ENCODE results near the gene ZMYND10.

ZMYND10 gene

DNA sequence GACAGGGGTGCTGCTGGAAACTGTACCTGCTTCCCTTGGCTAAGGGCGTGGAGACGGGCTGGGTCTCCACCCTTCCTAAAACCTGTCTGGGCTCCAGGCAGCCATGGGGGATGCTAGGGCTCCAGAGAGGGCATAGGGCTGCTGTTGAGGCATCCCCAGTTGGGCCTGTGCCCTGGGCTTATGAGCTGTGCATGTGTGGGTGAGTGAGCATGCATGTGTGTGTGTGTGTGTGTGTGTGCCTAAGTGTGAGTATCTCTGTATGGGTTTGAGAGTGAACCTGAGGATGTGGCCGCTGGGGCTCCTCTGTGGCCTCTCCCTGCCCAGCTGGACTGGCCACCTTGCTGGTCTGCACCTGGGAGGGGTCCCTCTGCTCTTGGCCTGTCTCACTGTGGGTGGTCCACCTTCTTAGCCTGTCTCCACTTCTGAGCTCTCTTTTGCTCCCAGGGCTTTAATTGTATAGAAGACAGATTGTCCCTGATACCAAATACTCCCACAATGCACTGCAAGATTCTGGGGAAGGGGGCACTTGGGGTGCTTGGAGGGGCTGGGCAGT lies 25.7 kb upstream of the ZMYND10 start:
- DNase-seq (ENCODE audit: low read depth in 2 of 3, low spot score in 2 of 3): no peak

DNA sequence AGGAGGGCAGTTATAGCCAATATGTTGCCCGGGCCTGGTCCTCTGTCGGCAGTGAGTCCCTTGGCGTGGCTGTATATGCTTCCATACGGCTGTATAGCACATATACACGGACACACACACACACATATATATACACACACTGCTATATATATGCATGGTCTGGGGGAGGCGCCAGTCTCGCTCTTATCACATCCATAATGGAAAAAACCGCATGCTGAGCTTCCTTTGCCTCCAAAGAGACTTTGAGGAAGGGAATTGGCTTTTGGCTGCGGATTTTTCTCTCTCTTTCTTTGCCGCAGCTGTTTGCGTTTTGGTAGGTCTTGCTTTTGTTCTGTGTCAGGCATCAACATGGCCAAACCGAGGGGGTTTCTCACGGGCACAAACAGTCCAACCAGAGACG lies 25.1 kb upstream of the ZMYND10 start:
- DNase-seq (ENCODE audit: low read depth in 2 of 3, low spot score in 2 of 3): no peak

DNA sequence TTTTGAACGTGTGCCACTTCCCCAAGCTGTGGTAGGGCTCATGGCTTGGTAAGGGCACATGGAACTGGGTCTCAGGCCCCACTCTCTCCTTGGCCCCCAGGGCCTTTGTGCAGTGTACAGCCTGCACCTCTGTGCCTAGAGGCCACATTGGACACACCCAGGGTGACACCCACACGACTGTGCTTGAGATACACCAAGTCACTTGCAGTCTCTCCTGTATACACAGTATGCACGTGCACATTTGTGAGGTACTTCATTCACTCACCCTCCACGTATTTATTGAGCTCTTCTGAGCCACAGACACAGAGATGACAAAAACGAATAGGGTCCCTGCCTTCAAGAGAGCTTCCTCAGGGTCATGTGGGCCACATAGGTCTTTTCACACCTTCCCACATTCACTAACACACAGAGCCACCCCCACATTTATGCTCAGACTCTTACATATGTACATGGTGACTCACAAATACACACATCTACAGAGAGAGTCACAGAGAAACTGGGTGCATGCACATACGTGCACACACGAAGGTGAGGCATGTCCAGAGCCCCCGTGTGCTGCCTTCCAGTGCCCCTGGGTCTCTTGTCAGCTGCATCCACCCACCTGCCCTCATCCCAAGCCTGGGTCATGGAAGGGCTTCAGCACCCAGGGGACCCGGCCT lies 23.6 kb upstream of the ZMYND10 start:
- no peak for DNase-seq (ENCODE audit: low read depth in 2 of 3, low spot score in 2 of 3)

DNA sequence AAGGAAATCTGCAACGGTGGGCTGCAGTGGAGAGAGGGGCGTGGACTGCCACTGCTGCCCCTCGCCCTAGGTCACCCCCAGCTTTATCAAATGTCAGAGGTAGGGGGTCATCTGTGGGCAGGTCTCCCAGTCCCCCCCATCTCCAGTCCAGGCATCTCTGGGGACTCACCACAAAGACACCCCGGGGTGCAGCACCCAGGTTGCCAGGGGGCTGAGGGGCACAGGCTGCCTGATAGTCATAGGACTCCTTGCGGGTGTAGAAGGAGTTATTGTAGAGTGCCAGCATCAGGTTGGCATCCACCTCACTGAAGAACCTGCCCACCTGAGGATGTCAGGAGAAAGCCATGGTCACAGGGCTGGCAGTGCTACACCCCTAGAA lies 20.3 kb upstream of the ZMYND10 start:
- no peak for DNase-seq (ENCODE audit: low read depth in 2 of 3, low spot score in 2 of 3)

DNA sequence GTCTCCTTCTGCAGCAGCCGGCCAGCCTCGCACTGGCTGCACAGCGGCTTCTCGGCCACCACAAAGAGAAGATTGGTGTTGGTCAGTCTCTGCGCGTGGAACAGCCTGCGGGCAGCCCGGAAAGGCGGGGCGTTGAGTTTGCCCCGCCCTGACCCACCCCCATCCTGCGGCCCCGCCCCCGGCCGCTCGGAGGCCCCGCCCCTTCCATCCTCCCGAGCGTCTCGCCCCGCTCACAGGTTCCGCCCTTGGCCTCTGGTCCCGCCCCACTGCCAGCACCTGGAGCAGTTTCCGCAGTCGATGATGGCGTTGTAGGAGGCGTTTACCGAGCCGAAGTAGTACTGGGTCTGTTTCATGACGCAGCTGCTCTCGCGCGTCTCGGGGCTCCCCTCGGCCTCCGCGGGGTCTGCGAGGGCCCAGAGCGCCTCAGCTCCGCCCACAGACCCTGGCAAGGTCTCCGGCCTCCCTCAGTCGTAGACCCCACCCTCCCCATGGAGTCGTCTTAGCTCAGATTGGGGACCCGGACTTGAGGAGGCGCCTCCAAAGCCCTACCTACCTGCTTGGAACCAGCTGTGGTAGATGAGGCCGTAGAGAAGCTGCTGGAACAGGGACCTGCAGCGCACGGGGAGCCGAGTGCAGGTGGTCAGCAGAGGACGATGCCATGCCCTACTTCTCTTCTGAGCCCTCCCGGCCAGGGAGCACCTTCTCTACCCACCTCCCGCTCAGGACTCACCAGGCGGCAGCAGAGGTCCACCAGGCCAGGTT lies 19.7 kb upstream of the ZMYND10 start:
- DNase-seq (ENCODE audit: low read depth in 2 of 3, low spot score in 2 of 3): peak; percentile 75 to 86 (median 78)

DNA sequence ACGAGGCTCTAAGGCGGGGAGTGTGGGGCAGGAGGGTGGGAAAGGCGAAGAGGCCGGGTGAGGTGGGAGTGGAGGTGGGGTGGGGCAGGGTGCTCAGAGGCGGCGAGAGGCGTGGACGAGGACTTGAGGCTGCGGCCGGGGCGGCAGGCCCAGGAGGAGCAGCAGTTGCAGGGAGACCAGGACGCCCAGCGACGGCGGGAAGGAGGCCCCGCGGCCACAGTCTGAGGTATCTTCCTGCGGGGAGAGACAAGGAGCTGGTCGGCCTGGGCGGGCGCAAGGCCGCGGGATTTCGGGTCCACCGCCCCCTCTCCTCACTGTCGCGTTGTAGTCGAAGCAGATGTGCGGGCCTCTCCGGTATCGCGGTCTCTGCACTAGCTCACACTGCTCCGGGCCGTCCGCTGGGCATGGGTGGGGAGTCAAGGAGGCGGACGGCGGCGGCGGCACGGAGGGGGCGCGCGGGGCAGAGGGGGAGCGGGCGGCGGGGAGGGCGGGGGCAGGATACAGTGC lies 19.1 kb upstream of the ZMYND10 start:
- no peak for DNase-seq (ENCODE audit: low read depth in 2 of 3, low spot score in 2 of 3)

DNA sequence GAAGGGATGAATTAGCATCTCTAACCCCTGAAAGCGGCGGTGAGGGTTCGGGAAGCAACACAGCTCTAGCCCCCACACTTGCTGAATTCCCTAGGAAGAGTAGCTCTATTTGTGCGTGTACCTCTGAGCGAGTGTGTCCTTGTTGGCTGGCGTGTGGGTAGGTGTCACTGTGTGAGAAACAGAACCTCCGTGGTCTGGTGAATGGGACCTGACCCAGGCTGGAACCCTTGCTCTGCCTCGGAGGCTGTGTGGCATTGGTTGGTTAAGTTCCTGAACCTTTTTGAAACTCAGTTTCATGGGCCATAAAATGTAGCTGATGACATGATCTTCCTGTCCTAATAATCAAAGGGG lies 14.2 kb upstream of the ZMYND10 start:
- DNase-seq (ENCODE audit: low read depth in 2 of 3, low spot score in 2 of 3): no peak

DNA sequence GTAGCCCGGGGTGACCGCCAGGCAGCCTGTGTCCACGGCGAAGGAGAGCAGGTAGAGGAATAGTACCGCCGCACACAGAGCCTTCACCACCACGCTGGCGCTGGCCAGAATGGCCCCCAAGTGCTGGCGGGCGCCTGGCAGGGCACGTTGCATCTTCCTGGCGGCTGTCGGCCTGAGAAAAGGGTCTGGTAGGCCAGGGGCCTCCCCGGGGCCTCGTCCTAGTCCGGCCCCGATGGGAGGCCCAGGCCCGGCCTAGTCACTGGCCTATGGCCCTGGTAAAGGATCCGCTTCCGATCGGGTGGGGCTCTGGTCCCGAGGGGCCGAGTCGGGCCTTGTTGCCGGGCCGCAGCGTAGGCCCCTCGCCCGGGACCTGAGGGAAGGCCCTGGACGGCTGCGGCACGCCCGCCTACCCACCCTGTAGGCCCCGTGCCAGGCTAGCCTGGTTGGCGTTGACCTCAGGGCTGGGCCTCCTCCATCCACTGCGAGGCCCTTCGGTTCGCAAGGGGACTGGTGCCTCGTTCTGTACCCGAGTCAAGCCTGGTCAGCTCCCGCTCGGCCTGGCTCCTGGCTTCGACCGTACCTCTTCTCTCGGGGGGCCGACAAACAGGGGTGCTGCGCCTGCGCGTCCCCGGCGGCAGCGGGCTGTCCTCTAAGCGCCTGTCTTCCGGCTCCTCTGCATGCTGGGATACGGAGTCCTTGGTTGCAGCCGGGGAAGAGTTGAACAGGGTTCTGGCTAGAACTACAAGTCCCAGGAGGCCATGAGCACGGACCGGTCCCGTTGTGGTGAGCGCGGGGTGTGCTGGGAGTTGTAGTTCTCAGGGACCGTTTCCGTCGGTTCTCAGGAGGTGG lies 13.6 kb upstream of the ZMYND10 start, which contains the start of gene TMEM115:
TSS of gene TMEM115 (minus strand) at position 611 of the 849 bp plus-strand sequence. CDS start at position 153, 458 bp downstream.
- DNase-seq (ENCODE audit: low read depth in 2 of 3, low spot score in 2 of 3): peak; percentile 76 to 87 (median 81)

DNA sequence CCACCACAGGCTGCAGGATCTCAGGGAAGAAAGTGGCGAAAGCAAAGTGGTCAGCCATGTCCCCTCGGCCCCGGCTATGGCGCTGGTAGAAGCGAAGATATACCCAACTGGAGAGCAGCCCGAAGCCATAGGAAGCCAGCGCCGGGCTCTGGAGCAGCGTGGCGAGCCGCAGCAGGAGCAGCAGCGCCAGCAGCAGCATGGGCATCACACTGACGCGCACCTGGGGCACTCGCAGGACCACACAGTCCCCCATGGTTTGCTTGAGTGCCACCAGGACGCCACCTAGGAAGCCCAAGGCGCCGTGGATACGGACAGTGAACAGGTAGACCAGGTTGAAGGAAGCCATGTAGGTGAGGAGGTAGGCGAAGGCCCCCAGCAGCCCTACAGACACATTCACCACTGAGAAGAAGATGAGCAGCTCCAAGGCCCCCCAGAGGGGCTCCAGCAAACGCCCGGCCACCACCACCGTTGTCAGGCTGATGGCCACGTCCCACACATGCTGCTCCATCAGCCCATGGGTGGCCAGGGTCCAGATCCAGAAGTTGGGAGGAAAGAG lies 12.9 kb upstream of the ZMYND10 start:
- DNase-seq (ENCODE audit: low read depth in 2 of 3, low spot score in 2 of 3): no peak

DNA sequence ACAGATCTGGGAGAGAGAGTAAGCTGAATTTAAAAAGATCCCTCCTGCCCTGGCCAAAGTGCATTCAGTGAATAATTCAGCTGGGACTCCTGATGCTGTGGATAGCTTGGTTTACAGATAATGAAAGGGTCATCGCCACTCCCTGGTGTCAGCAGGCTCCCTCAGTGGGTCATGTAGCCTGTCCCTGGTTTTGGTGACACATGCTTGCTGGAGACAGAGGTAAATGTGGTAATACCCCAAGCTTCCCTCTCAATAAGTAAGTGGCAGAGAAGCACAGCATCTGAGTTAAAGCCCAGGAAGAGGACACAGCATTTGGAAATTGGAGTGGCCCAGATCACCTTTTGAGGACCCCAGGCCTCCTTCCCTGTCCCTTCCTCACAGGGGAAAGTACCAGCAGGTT lies 11.9 kb upstream of the ZMYND10 start:
- no peak for DNase-seq (ENCODE audit: low read depth in 2 of 3, low spot score in 2 of 3)

DNA sequence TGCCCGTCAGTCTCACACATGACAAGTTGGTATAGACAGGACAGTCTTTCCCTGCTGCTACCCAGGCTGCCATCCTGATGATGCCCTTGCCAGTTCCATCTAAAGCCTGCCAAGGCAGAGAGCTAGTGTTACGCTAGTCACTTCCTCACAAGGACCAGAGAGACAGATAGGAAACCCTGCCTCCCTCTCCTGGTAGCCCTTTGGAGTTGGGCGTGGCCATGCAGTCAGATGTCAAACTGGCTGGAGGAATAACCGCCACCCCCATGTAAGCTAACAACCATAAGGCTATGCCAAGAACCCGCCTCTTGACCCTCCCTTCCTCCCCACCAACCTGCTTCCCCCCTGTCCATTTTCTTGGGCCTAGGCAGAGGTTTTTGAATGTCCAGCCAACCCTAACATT lies 11.0 kb upstream of the ZMYND10 start:
- DNase-seq (ENCODE audit: low read depth in 2 of 3, low spot score in 2 of 3): no peak

DNA sequence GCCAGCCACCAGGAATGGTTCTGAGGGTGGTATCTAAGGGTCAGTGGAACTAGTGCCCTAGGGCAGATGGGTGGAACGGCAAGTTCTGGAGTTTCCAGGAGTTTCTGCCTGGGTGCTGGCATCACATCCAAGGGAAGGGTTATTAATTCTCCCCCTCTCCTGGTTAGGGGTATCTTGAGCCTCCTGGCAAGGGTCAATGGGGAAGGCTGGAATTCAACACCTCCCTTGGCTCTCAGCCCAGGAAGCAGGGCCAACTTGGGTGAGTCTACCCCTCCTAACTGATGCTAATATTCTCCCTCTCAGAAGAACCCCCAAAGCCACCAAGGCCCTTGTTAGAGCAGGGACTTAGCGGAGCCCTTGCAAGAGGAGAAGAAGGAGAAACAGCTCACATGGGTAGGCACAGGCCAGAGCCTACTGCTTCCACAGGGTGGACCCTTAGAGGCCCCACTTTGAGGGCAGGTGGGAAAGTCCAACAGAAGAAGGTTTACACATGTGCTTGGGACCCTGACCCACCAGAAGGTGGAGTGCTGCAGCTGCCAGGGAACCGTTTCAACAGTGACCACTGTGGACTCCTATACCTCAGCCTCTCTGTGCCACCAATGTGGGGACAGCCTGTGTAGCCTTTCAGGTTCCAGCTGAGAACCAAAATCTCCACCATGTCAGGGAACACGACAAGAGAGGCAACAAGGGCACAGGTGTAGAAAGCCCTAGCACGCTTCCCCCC lies 10.5 kb upstream of the ZMYND10 start:
- DNase-seq (ENCODE audit: low read depth in 2 of 3, low spot score in 2 of 3): no peak

DNA sequence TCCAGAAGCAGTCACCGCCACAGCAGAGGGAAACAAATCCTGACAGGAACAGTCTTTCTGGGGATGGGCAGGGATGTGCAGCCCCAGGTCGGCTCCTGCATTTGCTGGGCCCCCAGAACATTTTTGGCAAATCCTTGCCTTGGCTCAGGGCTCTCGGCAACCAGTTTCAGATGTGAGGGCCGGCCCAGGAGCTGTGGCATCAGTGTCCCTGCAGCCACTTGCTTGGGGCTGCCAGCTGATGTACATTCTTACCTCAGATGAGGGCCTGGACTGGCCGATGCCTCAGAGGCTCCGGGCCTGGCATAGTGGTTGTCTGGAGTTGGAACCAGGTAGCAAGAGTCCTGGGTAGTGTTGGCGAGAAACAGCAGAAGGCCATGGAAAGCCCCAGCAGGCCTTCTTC lies 9.3 kb upstream of the ZMYND10 start:
- no peak for DNase-seq (ENCODE audit: low read depth in 2 of 3, low spot score in 2 of 3)

DNA sequence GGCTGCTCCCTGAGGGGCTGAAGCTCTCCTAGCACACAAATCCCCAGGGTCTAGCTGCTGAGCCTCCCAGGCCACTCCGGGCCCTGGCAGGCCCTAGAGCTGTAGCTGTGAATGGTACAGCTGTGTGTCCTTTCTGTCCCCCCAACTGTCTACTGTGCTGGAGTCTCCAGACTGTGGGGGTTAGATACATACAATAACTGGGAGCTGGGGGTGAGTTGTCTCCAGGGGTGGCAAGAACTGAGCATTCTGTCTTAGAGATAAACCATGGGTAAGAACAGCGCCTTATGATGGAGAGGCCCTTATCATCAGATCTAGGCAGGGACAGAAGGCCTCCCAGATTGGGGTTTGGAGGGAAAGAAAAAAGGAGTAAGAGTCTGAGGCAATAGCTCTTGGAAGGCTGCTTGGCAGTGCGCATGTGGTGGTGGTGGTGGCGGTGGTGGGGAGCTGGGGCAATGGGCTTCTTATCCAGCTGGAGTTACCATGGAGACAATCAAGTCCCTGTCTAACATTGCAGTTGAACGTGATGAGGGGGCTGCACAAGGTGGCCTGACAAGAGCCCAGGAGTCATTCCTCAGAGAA lies 8.7 kb upstream of the ZMYND10 start:
- no peak for DNase-seq (ENCODE audit: low read depth in 2 of 3, low spot score in 2 of 3)

DNA sequence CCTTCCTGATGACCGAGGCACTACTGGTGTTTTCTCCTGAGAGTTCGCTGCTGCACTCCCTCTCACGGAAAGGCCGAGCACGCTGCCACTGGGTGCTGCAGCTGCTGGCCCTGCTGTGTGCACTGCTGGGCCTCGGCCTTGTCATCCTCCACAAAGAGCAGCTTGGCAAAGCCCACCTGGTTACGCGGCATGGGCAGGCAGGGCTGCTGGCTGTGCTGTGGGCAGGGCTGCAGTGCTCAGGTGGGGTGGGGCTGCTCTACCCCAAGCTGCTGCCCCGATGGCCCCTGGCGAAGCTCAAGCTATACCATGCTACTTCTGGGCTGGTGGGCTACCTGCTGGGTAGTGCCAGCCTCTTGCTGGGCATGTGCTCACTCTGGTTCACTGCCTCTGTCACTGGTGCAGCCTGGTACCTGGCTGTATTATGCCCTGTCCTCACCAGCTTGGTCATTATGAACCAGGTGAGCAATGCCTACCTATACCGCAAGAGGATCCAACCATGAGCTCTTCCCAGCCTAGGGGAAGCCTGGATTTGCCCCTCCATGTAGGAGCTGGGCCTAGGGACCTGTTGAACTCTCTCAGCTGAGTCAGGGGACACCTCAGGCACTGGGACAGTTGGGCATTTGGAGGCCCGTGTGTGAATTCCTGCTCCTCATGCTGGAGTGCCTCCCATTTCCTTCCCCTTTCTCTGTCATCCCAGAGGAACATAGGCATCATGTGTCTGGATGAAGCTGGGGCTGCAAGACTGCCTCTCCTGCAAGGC lies 7.9 kb upstream of the ZMYND10 start:
- DNase-seq (ENCODE audit: low read depth in 2 of 3, low spot score in 2 of 3): no peak

DNA sequence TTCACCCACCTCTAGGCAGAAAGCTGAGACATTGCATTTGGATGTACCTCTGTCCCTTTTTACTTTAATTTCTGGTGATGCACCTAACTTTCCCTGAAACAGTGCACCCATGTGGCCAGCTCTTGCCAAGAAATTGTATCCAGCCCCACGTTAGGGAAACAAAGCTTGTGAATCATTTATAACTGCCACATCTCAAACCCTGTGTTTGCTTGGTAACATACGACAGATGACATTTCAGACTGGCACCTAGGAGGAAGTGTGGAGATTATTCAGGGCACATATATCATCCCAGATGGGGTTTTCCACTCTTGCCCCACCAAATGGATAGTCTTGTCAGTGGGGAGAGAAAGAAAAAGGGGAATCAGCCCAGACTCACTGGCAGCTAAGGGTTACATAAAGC lies 7.2 kb upstream of the ZMYND10 start:
- no peak for DNase-seq (ENCODE audit: low read depth in 2 of 3, low spot score in 2 of 3)

DNA sequence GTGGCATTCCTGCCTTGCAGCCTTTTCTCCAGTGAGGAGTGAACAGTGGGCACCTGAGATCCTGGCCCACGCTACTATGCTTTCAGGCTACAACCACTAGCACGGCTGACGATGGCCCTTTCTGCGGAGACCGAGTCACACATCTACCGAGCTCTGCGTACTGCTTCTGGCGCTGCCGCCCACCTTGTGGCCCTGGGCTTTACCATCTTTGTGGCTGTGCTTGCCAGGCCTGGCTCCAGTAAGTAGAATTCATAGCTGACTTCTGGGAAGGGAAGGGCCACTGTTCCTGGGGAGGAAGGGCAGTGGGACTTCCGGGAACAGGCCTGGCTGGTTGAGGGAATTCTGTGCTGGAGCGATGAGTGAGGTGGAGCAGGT lies 5.8 kb upstream of the ZMYND10 start:
- DNase-seq (ENCODE audit: low read depth in 2 of 3, low spot score in 2 of 3): no peak

DNA sequence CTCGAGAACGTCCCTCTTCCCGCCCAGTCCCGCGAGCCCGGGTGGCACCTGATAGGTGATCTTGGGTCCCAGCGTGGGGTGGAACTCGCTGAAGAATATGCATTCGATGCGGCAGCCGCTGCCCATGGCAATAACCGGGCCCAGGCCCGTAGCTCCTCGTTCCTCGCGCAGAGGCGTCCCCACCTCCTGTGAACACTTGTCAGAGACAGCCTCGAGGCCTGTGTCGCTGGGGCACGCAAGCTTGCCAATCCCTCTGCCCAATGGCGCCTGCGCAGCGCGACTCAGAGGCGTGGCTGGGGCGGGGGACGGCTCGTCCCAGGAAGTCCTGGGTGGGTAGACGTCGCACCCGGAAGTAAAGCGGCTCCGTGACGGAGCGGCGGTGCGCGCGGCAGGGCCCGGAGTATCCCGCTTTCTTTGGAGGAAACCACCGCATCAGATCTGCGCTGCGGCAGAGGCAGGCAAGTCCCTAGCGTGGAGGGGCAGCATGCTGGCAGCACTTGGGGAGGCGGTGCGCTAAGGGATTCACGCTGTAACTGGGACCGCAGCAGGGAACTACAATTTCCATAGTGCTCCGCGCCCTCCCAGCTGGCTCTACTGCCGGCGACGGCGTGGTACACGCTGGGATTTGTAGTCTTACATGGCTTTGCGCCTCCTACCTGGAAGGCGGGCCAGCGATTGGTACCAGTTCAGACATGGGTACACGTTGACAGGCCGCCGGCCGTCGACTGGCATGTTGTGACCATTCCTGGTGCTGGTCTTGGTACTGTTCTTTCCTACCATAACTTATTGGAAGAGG lies 5.2 kb upstream of the ZMYND10 start, which contains the start of the genes CYB561D2 and NPRL2:
TSS of gene CYB561D2 (plus strand) at position 336 of the 796 bp plus-strand sequence. CDS start 572 bp downstream, outside the sequence.
TSS of gene NPRL2 (minus strand) at position 249 of the 796 bp plus-strand sequence. CDS start at position 126, 123 bp downstream.
- peak; percentile 95 to 99 (median 97) for DNase-seq (ENCODE audit: low read depth in 2 of 3, low spot score in 2 of 3)

All from activated CD8-positive, alpha-beta memory T cell treated with anti-CD3 and anti-CD28 coated beads for 48 hours (primary cell).